ENCODE results near the gene SPR. TPM values are rescaled to one million over a fixed set of nuclear protein-coding genes. Genes with fewer than 3 reads are reported as not detected.

The SPR gene
- total and polyA plus RNA-seq, 2 of the 13 experiments (the other 11 are each of a cell fraction or from before 2014, with no cell fraction given): 34.0 to 96.0 TPM

- TF ChIP-seq ZNF264 (CRISPR knock-in tag; IDR thresholded peaks at IDR 0.05): no peak
- TF ChIP-seq, protein P1, sequence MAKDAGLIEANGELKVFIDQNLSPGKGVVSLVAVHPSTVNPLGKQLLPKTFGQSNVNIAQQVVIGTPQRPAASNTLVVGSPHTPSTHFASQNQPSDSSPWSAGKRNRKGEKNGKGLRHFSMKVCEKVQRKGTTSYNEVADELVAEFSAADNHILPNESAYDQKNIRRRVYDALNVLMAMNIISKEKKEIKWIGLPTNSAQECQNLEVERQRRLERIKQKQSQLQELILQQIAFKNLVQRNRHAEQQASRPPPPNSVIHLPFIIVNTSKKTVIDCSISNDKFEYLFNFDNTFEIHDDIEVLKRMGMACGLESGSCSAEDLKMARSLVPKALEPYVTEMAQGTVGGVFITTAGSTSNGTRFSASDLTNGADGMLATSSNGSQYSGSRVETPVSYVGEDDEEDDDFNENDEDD (CRISPR knock-in tag; IDR thresholded peaks at IDR 0.05; ENCODE audit: borderline replicate concordance): peak; percentile 63; the same call in 1 of the 2 replicates
- 0 out of 2 replicates have a peak, but pooled peaks have one; percentile 35 for TF ChIP-seq MAX (IDR thresholded peaks at IDR 0.05)
- TF ChIP-seq ZFP82 (CRISPR knock-in tag; IDR thresholded peaks at IDR 0.05; ENCODE audit: borderline replicate concordance): no peak
- no peak for TF ChIP-seq PBX3 (CRISPR knock-in tag; IDR thresholded peaks at IDR 0.05; ENCODE audit: borderline replicate concordance)
- no peak for TF ChIP-seq ARHGAP35 (CRISPR knock-in tag; IDR thresholded peaks at IDR 0.05; ENCODE audit: borderline replicate concordance)
- no peak for TF ChIP-seq ZNF543 (CRISPR knock-in tag; IDR thresholded peaks at IDR 0.05)
- TF ChIP-seq, protein P2, sequence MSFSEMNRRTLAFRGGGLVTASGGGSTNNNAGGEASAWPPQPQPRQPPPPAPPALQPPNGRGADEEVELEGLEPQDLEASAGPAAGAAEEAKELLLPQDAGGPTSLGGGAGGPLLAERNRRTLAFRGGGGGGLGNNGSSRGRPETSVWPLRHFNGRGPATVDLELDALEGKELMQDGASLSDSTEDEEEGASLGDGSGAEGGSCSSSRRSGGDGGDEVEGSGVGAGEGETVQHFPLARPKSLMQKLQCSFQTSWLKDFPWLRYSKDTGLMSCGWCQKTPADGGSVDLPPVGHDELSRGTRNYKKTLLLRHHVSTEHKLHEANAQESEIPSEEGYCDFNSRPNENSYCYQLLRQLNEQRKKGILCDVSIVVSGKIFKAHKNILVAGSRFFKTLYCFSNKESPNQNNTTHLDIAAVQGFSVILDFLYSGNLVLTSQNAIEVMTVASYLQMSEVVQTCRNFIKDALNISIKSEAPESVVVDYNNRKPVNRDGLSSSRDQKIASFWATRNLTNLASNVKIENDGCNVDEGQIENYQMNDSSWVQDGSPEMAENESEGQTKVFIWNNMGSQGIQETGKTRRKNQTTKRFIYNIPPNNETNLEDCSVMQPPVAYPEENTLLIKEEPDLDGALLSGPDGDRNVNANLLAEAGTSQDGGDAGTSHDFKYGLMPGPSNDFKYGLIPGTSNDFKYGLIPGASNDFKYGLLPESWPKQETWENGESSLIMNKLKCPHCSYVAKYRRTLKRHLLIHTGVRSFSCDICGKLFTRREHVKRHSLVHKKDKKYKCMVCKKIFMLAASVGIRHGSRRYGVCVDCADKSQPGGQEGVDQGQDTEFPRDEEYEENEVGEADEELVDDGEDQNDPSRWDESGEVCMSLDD (CRISPR knock-in tag; IDR thresholded peaks at IDR 0.05; ENCODE audit: borderline replicate concordance): 0 out of 2 replicates have a peak, but pooled peaks have one; percentile 20
- TF ChIP-seq ZNF34 (CRISPR knock-in tag; IDR thresholded peaks at IDR 0.05; ENCODE audit: borderline replicate concordance): no peak
- TF ChIP-seq, protein P3, sequence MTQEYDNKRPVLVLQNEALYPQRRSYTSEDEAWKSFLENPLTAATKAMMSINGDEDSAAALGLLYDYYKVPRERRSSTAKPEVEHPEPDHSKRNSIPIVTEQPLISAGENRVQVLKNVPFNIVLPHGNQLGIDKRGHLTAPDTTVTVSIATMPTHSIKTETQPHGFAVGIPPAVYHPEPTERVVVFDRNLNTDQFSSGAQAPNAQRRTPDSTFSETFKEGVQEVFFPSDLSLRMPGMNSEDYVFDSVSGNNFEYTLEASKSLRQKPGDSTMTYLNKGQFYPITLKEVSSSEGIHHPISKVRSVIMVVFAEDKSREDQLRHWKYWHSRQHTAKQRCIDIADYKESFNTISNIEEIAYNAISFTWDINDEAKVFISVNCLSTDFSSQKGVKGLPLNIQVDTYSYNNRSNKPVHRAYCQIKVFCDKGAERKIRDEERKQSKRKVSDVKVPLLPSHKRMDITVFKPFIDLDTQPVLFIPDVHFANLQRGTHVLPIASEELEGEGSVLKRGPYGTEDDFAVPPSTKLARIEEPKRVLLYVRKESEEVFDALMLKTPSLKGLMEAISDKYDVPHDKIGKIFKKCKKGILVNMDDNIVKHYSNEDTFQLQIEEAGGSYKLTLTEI (CRISPR knock-in tag; conservative IDR thresholded peaks at IDR 0.05): no peak
- no peak for TF ChIP-seq SMARCE1 (IDR thresholded peaks at IDR 0.05; ENCODE audit: borderline replicate concordance)
- no peak for TF ChIP-seq ZNF644 (CRISPR knock-in tag; IDR thresholded peaks at IDR 0.05; ENCODE audit: low read depth)
- TF ChIP-seq ZNF747 (CRISPR knock-in tag; IDR thresholded peaks at IDR 0.05; ENCODE audit: borderline replicate concordance): no peak
- TF ChIP-seq ZNF562 (CRISPR knock-in tag; IDR thresholded peaks at IDR 0.05; ENCODE audit: borderline replicate concordance): no peak
- no peak for TF ChIP-seq KLF16 (CRISPR knock-in tag; IDR thresholded peaks at IDR 0.05)
- no peak for TF ChIP-seq SPEN (CRISPR knock-in tag; IDR thresholded peaks at IDR 0.05; ENCODE audit: low read depth)
- no peak for TF ChIP-seq ZNF660 (CRISPR knock-in tag; IDR thresholded peaks at IDR 0.05; ENCODE audit: borderline replicate concordance, low read depth)
- TF ChIP-seq SSRP1 (CRISPR knock-in tag; IDR thresholded peaks at IDR 0.05): no peak
- TF ChIP-seq CERS6 (CRISPR knock-in tag; IDR thresholded peaks at IDR 0.05): no peak
- TF ChIP-seq YEATS4 (CRISPR knock-in tag; IDR thresholded peaks at IDR 0.05; ENCODE audit: borderline replicate concordance): no peak
- no peak for TF ChIP-seq ZNF556 (CRISPR knock-in tag; IDR thresholded peaks at IDR 0.05; ENCODE audit: borderline replicate concordance)
Measured at GRCh38 chr2:72888438-72889202, 1.4 kb downstream of the SPR start (continued).
